HG03103 (cell line): ENCODE results near the gene TXLNG.
"Not testable (repeated sequence)": the region's sequence is repeated elsewhere in the genome, so short reads cannot be mapped to it uniquely, and the experiment has no call there.

Source experiments
- ATAC-seq: cut with Tn5 transposase; IDR thresholded peaks from one replicate; pipeline ENCODE4 v1.9.1; 2021; ENCODE audit warnings: low read depth; ENCODE audit not compliant: unreplicated experiment

The TXLNG gene

DNA sequence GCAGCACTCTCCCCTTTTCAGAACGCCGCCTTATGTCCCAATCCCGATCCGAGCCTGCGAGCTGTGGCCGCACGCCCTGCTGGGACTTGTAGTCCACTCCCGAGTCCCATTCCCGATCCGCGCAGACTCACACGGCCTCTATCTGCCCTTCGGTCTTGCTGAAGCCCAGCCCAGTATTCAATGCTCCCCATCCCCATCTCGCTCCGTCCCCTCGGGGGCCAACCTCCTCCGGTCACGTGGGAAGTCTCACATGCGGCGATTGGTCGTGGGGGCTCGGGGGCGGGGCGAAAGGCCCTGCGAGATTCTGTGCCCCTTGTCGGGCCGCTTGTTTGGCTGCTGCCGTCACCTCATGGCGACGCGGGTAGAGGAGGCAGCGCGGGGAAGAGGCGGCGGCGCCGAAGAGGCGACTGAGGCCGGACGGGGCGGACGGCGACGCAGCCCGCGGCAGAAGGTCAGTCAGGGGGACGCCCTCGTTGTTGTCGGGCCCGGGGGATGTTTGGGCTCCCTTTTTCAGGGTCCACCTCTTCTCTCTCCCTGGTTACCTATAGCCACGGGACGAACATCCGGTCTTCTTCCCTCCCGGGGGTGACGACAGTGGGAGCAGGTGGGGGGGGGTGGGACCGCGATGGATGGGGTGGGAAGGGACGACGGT, at the start of gene TXLNG:
Gene TXLNG (plus strand): TSS at position 328 of the 652 bp plus-strand sequence. CDS start 22 bp downstream, at position 350.
- peak; percentile 98 for ATAC-seq

DNA sequence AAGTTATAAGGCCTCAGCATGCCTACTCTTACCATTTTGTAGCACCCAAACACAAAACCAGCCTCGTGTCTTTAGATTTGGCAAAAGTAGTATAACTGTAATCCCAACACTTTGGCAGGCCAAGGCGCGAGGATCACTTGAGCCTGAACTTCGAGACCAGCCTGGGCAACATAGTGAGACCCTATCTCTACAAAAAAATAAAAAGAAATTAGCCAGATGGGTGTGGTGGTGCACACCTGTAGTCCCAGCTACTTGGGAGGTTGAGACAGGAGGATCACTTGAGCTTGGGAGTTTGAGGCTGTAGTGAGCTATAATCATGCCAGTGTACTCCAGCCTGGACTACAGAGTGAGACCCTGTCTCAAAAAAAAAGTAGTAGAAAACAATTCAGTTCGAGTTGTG, 49.2 kb upstream of the TXLNG start:
- no peak for ATAC-seq

GRCh38 chrX:16739574-16739973, 46.7 kb upstream of the TXLNG start:
- no peak for ATAC-seq

DNA sequence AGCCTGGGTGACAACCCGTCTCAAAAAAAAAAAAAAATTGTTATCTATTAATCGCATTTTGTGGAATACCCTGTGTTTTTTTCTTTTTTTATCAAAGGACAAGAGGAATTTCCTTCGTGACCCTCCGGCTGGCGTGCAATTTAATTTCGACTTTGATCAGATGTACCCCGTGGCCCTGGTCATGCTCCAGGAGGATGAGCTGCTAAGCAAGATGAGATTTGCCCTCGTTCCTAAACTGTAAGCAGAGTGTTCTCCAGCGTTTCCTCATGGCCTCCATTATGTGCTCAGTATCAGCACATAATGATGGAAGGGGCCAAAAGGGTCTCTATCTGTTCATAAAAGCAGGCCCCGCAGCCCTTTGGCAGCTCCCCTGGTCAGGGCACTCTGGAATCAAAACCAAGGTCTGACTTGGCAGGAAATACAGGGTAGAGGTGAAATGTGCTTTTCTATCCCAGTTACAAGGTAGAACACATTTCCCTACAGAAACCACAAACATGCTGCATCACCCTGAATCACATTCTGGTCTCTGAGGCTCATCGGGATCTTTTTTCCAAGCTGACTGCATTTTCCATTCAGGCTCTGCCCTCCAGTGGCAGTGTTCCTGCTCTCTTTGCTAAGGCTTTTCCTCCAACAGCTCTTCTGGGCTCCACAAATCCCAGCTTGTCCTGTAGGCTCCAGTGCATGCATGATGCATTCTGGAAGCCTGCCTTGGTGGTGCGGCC, 42.5 kb upstream of the TXLNG start:
- no peak for ATAC-seq

DNA sequence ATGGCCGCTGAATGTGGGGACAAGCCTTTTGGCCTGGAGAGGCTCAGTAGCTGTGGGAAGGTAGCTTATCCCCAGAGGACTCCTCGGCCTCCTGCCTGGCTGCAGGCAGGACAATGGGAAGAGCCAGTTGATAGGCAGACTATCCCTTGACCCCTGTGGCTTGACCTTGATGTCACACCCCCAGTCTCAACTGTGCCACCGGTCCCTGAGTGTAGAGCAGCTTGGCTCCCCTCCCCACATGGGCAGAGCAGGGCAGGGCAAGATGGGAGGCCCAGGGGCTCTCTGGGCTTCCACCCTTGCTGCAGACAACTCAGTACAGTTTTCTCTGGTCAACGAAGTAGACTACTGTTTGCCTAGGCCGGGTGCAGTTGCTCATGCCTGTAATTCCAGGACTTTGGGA, 41.2 kb upstream of the TXLNG start:
- no peak for ATAC-seq

DNA sequence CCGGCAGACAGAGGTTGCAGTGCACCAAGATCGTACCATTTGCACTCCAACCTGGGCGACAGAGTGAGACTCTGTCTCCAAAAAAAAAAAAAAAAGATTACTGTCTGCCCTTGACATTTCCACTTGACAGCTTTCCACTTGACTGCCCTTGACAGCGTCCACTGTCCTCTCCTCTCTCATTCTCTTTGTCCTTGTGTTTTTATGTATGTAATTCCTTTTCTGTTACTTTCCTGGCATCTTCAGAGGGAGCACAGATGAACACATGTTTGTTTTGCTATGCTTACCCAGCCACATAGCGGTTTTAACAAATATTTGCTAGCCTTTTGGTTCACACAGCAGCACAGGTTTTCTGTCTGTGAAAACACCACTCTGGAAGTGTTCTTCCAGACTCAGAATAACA, 40.6 kb upstream of the TXLNG start:
- ATAC-seq = no peak

- no peak for ATAC-seq
Observed at GRCh38 chrX:16748425-16748824, 37.8 kb upstream of the TXLNG start.

GRCh38 chrX:16750136-16750535, 36.1 kb upstream of the TXLNG start:
- ATAC-seq = no peak

GRCh38 chrX:16754019-16754418, 32.2 kb upstream of the TXLNG start:
- no peak for ATAC-seq

DNA sequence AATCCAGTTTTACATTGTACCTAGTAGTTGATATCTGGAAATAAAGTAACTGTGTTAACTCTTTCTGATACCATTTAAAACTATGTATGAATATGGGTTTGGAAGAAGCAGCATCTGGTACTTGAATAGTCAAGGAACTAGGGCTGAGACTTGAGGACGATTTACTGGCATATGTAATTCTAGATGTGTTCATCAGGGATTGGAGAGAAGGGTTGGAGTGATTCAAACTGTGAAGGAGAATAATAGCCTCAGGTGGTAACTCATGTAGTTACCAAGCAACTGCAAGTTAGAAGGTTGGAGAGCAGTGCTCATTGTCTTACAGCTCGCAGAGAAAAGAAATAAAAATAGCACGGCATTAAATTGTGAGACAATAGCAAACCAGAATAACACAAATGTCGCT, 29.5 kb upstream of the TXLNG start:
- ATAC-seq = no peak

- not testable (repeated sequence) for ATAC-seq
Observed at GRCh38 chrX:16761500-16761899, 24.8 kb upstream of the TXLNG start.

DNA sequence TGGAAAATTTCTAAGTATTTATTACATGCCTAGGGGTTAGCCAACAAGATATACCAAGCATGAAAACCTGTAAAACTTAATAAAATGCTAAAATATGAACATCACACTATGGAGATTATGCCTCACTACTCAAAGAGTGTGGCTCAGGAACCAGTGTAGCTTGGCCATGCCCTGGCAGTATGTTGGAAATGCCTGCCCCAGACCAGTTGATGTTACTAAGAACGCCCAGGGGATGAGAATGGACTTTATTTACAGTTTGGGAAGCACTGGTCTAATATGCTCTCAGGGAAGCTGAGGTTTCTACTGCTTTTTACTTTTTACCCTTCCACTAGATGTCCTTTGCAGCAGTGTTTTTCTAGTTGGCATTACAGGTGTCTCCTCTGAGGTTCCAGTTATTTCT, 23.7 kb upstream of the TXLNG start:
- no peak for ATAC-seq

- no peak for ATAC-seq
Observed at GRCh38 chrX:16765594-16765993, 20.7 kb upstream of the TXLNG start.

DNA sequence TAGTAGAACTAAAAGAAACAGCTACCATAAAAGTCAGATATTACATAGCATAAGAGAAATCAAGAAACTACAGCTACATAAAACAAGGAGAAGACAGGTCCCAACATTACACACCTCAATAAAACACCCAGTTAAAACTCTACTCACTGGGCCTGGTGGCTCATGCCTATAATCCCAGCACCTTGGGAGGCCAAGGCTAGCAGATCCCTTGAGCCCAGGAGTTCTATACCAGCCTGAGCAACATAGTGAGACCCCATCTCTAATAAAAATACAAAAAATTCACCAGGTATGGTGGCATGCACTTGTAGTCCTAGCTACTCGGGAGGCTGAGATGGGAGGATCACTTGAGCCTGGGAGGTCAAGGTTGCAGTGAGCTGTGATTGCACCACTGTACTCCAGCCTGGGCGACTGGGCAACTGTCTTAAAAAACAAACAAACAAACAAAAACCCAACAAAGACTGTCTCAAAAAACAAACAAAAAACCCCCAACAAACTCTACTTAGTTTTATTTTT, 15.2 kb upstream of the TXLNG start:
- ATAC-seq = no peak

- no peak for ATAC-seq
Observed at GRCh38 chrX:16771483-16772398, 14.5 kb upstream of the TXLNG start.

GRCh38 chrX:16772460-16772859, 13.8 kb upstream of the TXLNG start:
- no peak for ATAC-seq

DNA sequence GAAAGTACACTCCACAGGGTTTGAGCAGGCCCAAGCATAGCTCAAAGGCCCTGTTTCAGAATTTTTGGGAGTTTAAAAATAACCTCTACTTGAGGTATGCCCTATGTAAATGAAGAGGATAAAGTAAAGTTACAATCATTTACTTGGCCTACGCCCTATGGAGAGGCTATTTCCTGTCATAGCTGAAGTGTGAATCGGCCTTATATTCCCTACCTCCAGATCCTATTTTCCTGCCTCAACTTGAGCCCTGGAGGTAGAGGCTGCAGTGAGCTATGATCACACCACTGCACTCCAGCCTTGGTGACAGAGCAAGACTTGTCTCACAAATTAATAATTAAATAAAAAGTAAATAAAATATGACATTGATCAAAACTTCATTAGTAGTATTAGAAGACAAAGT, 11.5 kb upstream of the TXLNG start:
- no peak for ATAC-seq

- no peak for ATAC-seq
Observed at GRCh38 chrX:16778545-16778944, 7.7 kb upstream of the TXLNG start.

DNA sequence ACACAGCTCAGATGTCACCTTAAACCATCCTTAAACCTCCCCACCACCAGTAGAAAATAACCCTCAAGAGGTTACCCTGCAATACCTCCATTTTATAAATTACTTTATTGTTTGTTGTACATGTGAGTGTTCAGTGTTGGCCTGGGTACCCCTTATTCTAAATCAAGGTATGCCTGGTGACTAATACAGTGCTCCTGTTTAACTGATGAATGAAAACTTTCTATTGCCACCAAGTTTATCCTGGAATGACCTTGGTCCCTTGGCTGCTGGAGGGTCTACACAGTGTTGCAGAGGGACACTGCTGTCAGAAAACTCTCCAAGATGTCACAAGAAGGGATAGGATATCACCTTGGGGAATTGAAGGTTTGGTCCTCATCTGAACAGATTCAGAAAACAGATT, 7.3 kb upstream of the TXLNG start:
- no peak for ATAC-seq

DNA sequence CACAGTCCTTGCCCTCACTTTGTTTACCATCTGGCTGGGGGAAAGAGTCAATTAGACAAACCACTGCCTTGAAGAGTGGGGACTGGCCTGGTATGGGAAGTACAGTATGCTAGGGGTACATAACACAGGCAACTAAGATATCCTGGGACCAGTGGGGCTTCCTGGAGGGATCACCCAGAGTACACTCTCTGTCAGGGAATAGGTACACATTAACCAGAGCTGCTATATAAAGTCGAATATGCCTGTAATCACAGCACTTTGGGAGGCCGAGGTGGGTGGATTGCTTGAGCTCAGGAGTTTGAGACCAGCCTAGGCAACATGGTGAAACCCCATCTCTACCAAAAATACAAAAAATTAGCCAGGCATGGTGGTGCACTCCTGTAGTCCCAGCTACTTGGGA, 6.5 kb upstream of the TXLNG start:
- not testable (repeated sequence) for ATAC-seq

DNA sequence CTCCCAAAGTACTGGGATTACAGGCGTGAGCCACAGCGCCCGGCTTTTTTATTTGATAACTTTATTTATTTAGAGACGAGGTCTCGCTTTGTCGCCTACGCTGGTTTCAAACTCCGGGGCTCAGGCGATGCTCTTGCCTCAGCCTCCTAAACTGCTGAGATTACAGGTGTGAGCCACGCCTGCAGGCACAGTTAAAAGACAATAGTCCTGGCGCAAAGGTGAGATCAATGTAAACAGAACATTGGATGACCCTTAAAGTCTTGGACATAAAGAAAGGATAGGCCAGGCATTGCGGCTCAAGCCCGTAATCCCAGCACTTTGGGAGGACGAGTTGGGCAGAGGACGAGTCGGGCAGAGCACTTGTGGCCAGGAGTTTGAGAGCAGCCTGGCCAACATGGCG, 2.8 kb upstream of the TXLNG start:
- no peak for ATAC-seq
